ENCODE measurements around the gene CCDC88A.
"Not testable (repeated sequence)": the region's sequence is repeated elsewhere in the genome, so short reads cannot be mapped to it uniquely, and the experiment has no call there.

CCDC88A gene, protein sequence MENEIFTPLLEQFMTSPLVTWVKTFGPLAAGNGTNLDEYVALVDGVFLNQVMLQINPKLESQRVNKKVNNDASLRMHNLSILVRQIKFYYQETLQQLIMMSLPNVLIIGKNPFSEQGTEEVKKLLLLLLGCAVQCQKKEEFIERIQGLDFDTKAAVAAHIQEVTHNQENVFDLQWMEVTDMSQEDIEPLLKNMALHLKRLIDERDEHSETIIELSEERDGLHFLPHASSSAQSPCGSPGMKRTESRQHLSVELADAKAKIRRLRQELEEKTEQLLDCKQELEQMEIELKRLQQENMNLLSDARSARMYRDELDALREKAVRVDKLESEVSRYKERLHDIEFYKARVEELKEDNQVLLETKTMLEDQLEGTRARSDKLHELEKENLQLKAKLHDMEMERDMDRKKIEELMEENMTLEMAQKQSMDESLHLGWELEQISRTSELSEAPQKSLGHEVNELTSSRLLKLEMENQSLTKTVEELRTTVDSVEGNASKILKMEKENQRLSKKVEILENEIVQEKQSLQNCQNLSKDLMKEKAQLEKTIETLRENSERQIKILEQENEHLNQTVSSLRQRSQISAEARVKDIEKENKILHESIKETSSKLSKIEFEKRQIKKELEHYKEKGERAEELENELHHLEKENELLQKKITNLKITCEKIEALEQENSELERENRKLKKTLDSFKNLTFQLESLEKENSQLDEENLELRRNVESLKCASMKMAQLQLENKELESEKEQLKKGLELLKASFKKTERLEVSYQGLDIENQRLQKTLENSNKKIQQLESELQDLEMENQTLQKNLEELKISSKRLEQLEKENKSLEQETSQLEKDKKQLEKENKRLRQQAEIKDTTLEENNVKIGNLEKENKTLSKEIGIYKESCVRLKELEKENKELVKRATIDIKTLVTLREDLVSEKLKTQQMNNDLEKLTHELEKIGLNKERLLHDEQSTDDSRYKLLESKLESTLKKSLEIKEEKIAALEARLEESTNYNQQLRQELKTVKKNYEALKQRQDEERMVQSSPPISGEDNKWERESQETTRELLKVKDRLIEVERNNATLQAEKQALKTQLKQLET (N-terminal part only)

DNA sequence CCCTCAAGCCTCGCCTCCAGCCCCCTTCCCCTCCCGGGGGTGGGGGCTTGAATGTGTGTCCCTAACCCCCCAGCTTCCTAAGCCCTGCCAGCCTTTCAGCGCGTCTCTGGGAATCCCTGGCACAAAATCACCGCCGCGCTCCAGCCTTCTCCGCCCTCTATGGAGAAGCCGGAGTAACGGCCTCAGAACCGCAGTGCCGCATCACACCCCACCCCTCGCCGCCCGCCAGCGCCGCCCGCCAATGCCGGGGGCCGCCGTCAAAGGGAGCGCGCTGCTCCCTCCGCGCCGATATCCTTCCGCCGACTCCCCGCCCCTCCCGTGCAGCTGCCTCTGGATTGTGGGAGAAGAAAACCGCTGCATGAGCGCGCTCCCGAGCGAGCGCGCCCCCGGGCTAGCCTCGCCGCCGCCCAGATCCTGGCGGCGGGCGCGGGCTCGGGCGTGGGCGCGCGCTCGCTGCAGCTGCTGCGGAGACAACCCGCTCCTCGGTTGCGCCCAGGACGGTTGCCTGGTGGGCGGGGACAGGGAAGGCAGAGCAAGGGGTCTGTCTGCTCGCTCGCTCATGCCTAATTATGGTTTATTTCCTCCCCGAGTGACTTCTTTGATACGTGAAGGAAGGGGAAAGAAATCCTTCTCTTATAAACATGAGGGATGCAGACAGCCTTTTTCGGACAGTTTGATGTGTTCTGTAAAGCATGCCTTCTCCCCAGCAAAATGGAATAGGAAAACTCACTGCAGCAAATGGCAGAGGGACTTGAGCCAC, at the start of gene CCDC88A:
Gene CCDC88A (minus strand): TSS at position 178 of the 760 bp plus-strand sequence. CDS start 777 bp downstream, outside the sequence.
- peak; percentile 73 for DNase-seq (ENCODE audit: low read depth)

DNA sequence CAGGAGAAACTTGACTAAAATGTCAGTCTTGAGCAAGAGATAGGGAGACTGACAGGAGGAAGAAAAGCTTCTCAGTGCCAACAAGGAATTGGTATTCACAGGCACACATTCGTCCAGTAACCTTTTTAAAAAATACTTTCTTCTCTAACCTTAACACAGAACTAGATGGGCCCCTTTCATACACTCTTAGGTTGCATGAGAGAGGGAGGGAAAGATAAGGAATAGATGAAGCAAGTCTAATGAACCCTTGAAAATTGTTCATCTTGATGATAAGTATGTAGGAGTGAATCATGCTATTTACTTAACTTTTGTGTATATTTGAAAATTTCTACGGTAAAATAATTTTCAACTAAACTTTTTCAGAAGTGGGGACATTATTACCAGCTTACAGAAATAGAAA, 42.0 kb upstream of the CCDC88A start:
- DNase-seq (ENCODE audit: low read depth): no peak

DNA sequence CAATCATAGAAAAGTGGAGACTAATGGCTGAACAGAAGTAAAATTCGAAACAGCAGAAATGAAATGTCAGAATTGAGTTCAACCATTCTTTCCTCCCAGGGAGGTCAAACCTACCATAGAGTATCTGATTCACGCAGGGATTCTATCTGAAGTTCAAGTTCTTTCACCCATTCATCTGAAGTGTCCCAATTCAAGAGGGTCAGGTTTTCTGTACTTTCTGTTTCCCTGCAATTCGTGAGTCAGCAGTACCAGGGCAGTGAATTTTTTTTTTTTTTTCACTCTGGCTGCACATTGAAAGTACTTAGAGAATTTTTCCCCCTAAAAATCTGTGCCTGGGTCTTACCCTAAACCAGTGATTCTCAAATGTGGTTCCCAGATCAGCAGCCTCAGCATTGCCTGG, 40.9 kb upstream of the CCDC88A start:
- no peak for DNase-seq (ENCODE audit: low read depth)

DNA sequence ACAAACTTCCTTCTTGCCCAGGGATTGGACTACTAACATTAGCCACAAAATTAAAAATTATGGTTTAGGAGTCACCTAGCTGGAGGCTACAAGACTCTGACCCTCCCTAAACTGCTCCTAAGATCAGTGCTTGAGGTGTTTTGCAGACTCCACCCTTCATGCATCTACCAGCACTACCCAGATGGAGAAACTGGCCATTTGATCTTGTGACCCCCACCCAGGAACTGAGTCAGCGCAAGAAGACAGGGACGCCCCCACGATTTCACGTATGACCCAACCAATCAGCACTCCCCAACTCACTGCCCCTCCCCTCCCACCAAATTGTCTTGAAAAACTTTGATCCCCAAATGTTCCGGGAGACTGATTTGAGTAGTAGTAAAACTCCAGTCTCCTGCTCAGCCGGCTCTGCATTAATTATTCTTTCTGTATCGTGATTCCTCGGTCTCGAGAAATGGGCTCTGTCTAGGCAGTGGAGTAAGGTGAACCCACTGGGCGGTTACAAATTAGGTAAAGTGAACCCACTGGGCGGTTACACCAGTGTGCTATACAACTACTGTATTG, 40.1 kb upstream of the CCDC88A start:
- DNase-seq (ENCODE audit: low read depth): no peak

DNA sequence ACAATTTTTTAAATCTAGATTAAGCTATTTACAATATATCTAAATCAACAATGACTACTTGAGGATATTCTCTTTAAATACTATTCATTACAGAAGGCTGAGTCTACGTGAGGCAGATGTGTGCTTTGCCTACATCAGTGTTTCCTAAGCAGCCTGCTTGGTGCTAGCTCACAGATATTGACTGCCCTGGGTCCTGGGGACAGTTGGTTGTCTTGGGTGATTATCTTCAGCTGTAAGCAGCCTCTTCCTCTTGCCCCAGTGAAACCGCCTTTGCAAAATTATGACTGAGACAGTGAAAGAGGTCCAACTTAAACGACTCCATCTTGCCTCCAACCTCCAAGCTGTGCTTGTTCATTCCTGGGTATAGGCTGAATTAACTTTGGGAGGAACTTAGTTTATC, 39.6 kb upstream of the CCDC88A start:
- no peak for DNase-seq (ENCODE audit: low read depth)

DNA sequence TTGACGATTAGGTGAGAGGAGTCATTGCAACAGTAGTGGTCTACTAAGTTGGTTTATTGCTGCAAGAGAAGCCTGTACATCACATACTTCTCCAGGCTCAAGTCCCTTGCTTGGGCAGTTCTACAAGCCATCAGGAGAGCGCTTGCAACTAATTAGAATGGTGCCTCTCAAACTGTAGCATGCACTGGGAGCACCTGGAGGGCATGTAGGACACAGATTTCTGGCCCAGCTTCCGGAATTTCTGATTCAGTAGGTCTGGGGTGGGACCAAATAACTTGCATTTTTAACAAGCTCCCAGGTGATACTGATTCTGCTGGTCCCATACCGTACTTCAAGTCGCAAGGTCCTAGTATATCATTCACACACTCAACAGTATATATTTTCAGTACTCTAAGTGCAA, 34.5 kb upstream of the CCDC88A start:
- no peak for DNase-seq (ENCODE audit: low read depth)

DNA sequence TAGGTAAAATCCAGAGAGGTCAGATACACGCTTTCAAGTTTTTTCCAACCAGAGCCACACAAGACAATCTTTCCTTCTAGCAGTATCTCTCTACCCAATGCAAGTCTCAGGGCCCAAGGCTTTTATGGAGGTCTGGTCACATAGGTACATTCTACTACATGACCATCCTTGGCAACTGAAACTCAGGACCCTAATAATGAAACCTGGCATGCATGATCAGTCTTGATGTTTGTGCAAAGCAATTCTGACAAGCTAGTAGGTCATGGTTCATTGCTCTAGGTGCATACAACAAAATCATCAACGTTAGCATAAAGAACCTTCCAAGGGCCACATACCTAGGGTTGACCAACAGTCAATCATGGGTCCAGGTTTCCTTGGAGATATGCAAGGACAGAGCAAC, 33.2 kb upstream of the CCDC88A start:
- DNase-seq (ENCODE audit: low read depth): no peak

DNA sequence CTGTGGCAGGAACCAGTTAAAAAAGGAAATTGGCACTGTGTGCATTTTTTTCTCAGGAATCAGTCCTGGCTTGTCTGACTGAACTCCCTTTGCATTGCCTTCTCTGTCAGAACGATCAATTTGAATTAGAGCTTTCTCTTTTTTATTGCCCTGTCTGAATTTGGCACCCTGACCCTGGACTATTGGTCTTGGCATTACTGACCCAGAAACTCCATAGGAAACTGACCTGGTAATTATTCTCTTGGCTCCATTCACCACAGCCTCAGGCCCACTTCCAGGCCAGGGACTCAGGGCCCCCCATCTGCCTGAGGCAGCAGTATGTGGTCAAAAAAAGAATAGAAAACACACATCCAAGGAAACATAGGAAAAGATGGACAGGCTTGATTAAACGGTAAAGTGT, 32.0 kb upstream of the CCDC88A start:
- DNase-seq (ENCODE audit: low read depth): no peak

DNA sequence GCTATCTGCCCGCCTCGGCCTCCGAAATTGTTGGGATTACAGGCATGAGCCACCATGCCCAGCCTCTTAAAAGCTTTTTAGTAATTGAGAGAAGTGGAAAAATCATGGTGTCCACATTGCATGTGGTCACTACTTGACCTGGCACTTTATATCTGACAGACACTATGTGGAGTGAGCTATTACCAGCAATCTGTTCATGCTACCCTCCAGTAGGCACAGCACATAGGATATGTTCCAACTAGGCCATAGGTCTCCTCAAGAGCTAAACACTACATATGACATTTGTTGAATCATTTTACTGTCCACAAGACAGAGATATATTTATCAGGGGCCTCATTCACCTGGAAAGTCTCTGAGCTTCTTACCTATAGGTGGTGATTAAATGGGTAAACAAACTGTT, 30.4 kb upstream of the CCDC88A start:
- not testable (repeated sequence) for DNase-seq (ENCODE audit: low read depth)

DNA sequence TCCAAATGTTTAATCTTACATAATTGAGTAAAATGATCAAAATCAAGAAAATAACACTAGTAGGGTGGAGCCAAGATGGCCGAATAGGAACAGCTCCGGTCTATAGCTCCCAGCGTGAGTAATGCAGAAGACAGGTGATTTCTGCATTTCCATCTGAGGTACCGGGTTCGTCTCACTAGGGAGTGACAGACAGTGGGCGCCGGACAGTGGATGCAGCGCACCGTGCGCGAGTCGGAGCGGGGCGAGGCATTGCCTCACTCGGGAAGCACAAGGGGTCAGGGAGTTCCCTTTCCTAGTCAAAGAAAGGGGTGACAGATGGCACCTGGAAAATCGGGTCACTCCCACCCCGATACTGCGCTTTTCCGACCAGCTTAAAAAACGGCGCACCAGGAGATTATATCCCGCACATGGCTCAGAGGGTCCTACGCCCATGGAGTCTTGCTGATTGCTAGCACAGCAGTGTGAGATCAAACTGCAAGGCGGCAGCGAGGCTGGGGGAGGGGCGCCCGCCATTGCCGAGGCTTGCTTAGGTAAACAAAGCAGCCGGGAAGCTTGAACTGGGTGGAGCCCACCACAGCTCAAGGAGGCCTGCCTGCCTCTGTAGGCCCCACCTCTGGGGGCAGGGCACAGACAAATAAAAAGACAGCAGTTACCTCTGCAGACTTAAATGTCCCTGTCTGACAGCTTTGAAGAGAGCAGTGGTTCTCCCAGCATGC, 22.5 kb upstream of the CCDC88A start:
- not testable (repeated sequence) for DNase-seq (ENCODE audit: low read depth)

DNA sequence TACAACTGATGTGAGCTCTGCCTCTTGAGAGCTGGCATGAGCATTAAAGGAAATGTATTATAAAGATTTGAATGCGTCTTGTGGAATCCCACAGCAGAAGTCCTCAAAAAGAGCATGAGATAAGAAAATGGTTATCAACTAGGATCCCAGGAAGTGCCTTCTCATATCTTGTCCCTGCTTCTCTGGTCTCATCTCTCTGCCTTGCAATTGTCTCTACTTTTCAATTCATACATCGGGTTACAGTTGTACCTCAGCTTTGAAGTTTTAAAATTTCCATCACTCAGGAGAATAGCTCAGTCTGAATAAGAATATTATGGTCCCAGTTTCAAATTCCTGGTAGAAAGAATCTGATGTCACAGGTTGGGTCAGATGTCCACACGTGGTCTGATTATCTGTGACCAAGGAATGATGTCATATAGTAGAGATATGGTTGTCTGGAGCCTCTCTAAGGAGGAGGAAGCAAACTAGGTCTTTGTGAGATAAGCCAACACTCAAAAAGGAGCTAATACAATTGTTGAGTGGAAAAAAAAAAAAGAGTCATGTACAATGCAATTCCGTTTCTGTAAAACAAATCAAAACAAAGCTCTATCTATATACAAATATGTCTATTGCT, 21.7 kb upstream of the CCDC88A start:
- DNase-seq (ENCODE audit: low read depth): no peak

DNA sequence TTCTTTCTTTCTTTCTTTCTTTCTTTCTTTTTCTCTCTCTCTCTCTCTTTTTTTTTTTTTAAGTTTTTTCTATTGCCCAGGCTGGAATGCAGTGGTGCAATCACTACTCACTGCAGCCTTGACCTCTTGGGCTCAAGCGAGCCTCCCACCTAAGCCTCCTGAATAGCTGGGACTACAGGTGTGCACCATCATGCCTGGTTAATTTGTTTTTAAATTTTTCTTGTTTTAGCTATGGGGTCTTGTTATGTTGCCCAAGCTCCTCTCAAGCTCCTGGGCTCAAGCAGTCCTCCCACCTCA, 19.4 kb upstream of the CCDC88A start:
- no peak for DNase-seq (ENCODE audit: low read depth)

DNA sequence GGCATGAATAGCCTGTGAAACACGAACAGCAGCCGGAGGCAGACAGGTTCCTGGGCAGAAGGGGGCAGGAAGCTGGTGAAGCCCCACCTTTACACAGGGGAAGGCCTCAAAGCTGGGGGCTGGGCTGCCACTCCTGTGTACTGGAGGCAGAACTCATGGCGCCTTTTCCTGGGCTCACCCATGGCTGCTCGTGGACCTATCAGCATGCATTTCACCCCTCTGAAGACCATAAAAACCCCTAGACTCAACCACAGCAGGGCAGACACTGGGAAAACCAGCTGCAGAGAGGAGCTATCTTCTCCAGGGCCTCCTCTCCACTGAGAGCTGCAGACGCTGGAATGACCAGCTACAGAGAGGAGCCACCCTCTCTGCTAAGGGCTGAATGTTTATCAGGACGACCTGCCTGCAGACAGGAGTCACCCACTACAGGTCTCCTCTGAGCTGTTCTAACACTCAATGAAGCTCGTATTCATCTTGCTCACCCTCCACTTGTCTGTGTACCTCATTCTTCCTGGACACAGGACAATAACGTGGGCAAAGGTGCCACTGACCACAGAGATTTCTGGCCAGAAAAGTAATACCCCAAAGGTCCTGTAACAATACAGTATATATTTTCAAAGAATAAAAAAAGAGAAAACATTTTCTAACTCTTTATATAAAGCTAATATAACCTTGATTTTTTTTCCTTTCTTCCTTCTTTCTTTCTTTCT, 18.9 kb upstream of the CCDC88A start:
- no peak for DNase-seq (ENCODE audit: low read depth)

DNA sequence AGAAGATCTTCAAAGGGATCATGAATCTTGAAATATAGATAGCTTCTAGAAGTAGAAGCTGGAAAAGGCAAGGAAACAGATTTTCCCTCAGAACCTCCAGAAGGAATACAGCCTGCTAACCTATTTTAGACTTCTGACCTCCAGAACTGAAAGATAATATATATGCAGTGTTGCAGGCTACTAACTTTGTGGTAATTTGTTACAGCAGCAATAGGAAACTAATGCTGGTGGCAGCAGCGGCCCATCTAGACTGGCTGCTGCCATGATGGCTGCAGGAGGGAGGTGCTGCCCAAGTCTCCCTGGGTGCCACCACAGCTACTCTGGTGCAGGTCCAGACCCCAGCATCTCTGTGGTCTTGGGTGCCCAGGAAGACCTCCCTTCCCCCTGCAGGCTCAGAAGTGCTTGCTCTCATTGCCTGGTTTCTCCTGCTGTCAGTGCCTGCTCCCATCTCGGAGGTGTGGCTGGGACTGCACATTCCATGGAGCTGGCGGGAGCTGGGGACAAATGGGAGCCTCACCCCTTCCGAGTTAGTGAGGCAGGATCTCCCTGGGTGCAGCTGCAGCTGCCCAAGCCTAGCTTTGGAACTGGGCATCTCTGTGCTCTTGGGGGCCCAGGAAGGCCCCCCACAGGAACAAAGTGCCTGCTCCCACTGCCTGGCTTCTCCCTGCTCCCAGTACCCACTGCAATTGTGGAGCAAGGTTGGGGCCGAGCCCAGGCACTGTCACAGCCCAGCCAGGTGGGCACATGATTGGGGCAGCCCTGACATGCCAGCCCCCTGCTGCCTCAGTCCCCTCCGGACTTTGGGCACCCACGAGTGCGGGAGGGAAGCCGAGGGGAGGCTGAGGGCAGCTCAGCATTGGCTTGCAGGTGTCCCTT, 18.1 kb upstream of the CCDC88A start:
- DNase-seq (ENCODE audit: low read depth): no peak

DNA sequence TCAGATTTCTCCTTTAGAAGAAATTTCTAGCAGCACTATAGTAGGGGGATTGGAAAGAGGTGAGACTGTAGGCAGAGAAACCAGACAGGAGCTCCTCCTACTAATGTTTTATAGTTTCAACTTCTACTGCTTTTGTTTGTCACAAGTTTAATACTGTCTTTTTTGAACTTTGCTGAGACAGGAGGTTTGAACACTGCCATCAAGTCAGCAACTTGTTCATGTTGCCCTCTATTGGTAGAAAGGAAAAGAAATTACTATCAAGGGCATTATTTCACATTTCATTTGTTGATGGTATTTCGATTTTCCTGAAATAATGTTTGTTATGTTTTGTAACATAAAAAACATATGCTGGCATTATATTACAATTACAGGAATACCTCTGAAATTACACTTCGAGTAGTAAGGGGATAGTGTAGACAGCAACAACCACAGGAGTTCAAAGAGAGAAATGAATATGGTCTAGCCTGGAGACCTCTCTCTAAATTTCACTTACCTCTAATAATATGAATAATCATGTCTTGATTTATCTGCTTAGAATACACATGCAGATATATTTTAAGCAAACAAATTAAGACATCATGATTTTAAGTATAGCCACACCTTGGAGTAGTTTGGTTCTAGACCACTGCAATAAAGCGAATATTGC, 12.4 kb upstream of the CCDC88A start:
- no peak for DNase-seq (ENCODE audit: low read depth)

DNA sequence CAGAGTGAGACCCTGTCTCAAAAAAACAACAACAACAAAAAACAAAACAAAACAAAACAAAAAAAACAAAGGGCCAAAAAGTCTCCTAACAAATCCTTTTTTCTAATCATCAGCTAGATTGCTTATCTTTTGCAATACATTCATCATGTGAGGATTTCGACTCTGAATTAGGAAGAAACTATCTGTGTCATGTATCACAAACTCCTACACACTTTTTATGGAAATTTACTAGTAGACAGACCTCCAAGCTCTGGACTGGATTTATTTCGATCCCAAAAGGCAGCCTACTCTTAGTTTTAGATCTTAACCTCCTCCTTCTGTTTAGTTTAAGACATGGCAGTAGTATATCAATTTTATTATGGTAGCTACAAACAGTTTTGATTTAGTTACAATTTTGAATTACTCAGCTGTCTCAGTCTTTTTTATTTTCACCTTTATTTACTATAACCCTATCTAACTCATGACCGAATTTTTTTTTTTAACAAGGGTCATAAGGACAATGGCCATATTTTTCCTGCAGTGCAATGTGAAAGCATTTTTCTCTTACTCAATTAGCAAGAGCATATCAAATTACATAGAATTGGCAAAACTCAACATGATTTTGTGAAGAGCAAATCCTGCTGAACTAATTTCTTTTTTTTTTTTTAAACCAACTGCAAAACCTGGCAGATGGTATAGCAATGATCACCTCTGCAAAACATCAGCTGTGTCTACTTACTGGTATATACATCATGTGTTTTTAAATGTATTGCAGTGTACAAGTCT, 10.7 kb upstream of the CCDC88A start:
- no peak for DNase-seq (ENCODE audit: low read depth)

DNA sequence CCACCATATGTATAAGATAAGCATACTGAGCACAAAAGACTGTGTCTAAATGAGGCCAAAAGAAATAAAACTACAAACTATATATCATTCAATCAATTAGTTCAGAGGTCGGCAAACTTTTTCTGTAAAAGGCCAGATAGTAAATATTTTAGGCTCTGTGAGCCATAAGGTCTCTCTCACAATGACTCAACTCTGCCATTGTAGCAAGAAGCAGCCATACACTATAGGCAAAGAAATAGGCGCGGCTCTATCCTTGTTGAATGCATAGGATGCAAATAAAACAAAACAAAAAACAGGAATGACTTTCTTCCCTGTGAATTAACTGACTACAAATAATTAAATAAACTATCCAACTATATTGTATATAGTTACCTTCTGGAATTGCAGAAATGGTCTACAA, 8.6 kb upstream of the CCDC88A start:
- DNase-seq (ENCODE audit: low read depth): no peak

DNA sequence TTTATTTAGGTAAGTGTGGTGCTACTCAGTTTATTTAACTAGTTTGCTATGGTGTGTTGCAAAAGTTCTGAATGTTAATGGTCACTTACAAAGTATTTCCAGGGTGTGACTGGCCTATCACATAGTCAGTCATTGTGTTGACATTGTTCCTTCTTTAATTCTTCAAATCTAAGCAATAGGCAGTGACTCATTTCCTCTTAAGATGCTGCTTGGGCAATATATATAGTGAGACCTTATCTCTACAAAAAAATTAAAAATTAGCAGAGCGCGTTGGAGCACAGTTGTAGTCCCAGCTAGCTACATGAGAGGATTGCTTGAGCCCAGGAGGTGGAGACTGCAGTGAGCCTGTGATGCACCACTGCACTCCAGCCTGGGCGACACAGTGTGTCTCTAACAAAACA, 5.8 kb upstream of the CCDC88A start:
- DNase-seq (ENCODE audit: low read depth): no peak
